Stimulated activated naive CD4-positive, alpha-beta T cell (primary cell): ENCODE results near the gene RNF145.
A peak's percentile ranks its signal among the peaks of the same experiment; 100 is the strongest.
"Not testable (repeated sequence)": the region's sequence is repeated elsewhere in the genome, so short reads cannot be mapped to it uniquely, and the experiment has no call there.

ENCODE experiments used
- DNase-seq, 6 experiments: peaks; one replicate each; lab custom pipeline; 2025; lab: John Stamatoyannopoulos, UW

The RNF145 gene

DNA sequence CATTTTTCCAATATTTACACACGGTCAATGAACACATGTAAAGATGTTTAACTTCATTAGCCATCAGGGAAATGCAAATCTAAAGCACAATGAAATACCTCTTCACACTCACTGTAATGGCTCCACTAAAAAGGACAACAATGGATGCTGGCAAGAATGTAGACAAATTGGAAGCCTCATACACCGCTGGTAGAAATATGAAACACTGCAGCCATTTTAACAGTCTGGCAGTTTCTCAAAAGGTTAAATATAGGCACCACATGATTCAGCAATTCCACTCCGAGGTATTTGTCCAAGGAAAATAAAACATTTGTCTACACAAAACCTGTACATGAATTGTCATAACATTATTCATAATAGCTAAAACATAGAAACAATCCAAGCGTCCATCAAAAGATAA lies 20.0 kb downstream of the RNF145 start:
- DNase-seq, result no peak

DNA sequence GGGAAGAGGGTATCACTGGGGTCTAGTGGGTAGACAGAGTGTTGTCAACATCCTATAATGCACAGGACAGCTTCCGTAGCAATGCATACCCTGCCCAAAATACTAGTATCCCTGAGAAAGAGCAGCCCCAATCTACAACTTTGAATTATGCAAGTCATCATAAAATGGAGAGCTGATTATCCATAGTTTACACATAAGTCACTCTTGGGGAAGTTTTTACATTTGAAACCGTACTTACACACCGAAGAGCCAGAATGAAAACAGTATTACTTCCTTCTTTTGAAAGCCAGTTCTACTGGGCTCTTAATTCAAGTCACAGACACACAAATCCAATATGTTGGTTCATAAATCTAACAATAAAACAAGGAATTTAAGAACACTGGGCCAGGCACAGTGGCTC lies 21.6 kb downstream of the RNF145 start:
- DNase-seq, result no peak

DNA sequence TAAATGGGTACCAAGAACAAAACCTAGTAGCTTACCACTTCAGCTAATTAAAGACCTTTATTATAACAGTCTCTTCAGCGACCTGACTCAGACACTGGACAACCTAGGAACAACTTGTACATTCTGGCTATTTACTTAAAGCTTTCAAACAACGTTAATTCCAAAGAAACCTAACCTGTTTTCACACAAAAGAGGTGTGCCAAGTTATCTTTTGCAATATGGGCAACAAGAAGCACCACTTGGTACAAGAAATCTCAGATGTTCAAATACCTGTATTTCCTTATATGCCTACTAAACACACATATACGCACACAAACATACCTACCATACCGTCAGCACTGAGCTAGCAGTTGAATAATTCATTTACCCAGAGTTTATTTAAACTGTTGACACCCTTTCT lies 23.0 kb downstream of the RNF145 start:
- DNase-seq, result no peak

DNA sequence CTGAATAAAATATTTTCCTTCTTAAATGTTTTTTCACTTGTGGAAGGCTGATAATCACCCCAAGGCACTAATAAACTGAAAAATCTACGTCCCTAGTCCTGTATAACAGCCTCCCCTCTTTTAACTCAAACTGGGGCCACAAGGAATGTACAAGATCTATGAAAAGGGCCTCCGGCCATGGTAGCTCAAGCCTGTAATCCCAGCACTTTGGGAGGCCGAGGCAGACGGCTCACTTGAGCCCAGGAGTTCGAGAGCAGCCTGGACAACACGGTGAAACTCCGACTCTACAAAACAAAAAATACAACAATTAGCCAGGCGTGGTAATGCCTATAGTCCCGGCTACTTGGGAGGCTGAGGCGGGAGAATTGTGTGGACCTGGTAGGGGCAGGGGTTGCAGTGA lies 23.6 kb downstream of the RNF145 start:
- DNase-seq, result no peak

DNA sequence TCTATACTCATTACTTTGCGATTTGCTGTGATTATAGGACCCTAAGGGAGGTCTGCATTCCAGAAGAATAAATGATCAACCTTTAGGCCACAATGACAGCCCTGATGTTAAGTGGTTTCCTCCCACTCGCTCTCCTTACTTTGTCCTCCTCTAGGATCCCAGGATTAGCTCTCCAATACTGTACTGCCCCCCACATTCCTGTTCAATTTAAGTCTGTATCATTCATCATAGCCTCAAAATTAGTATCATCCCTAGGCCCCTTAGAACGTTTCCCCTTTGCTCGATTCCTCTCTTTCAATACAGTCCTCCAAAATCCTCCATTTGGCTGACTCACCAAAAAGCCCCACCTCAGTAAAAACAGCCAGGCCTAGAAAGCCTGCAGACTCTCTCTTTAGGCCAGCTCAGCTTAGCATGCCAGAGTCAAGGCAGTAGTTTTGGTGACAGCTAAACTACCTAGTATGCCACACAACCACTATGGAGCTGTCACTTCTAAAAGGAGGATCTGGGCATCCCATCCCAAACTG lies 24.4 kb downstream of the RNF145 start:
- DNase-seq, result no peak

DNA sequence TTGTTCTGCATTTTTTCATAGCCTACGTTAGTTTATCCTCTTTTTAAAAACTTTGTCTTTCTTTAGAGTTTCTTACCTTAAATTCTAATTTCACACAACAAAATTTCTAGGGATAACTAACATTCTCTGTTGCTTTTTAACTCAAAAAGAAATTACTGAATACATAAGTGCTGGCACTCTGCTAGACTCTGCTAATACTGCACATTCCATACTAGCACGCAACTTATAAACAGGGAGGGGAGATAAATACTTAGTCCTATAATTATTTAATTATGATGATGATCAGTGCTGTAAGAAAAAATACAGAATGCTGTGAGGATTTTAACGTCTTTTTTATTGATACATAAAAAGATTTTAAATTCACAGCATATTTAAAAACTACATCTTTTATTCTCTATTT lies 25.1 kb downstream of the RNF145 start:
- no peak for DNase-seq

DNA sequence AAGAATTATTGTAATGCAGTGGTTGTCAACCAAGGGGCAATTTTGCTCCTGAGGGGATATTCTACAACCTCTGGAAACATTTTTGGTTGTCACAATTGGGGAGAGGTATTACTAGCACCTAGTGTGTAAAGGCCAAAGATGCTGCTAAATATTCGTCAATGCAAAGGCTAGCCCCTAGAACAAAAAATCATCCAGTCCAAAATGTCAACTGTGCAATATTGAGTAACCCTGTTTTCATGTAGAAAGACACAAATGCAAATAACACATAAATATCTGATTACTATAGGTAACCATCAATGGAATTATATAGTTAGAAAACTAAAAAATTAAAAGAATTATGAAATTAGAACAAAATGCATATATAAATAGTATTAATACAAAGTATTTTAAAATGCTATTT lies 26.1 kb downstream of the RNF145 start:
- DNase-seq, result no peak

DNA sequence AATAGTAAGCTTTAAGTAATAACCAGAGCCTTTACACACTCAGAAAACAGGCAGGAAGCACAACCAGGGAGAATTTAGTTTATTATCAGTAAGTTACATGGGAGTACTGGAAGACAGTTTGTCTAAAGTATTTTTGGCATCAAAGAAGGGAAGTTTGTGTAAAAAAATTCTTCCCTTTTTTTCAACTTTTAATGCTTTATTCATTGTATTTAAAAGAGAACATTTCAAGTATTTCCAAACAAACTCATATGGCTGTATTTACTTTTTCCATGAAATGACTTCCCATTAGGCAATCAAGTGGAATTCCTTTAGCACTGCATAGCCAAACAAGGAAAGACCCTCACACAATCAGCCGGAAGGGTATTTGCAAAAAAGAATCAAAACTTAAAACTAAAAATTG lies 26.7 kb downstream of the RNF145 start:
- no peak for DNase-seq

DNA sequence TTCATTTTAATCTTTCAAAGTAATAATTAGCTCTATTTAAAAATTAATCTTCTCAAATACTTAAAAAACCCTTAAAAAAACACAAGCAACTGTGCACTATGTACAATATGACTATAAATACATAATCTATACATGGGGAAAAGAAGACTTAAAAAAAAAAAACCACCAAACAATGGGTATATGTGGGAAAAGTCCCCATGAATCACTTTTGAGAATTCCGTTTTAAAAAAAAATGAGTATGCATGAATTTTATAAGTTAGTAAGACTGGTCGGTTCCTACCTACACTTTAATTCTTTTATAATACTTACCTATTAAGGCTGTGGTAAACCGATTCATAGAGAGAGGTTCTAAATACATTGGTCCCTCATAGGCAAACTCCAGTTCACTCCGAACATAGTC lies 27.7 kb downstream of the RNF145 start:
- no peak for DNase-seq

DNA sequence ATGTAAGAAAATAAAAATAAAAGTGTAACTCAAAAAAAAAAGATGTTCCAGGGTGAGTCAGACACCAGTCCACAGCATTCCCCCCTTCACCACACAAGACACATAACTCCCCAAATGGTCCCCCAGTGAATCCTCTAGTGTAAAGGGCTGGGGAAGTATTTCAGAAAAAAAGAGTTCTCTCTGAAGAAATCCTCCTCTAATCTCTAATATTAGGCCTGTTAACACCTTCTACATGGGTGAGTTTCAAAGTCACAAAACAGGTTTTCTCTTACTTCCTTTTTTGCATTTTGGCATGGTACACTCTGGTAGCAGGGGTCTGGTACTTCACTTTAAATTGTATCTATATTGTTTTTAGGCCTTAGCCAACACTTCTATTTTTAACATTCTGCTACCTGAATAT lies 28.2 kb downstream of the RNF145 start:
- no peak for DNase-seq

DNA sequence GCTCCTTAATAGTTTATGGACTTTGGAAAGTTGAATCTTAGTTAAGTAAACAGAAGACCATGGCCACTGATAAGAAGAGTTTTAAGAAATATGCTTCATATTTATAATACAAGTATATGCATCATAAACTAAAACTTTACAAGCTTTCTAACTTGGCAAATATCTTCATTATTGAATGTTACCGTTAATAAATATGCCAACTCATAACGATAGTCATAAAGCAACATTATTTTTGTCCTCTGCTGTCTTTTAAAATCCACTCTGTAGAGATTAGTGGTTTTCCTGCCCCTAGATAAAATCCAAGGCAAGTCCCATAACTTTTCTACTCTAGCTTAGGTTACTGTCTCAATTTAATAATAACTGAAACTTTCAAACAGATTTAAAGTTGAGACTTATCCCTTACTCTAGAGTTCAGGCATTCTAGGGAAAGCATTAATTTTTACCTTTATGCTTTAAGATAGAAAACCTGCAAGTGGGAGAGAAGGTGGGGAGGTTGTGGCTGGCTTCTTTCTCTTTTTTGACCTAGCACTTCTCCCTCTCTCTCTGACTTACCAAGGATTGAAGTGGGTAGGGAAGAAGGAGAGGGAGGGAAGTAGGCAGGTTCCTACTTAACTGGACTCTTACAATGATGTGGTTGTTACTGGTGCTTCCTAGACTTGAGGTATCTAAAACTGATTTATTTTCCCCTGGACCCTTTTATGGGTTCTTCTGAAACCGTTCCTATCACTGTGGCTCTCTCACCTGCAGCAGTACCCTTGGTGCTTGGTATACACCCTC lies 29.6 kb downstream of the RNF145 start:
- DNase-seq, result no peak

DNA sequence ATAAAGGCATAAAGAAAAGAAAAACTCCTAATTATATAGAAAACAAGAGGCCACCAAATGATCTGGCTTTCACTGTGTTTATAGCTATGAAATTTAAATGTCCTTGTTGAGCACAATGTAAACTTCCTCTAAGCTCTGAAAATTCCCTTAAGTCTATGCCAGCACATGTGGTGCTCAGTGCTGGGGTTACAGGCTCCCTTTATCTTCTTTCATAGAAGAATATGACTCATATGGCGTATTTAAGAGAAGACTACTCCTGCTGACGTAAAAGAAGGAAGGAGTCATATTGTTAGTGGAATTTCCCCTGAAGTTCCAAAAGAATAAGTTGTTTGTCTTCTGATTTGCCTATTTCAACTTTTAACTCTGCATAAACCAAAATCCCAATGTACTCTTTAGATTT lies 30.4 kb downstream of the RNF145 start:
- DNase-seq, result no peak

DNA sequence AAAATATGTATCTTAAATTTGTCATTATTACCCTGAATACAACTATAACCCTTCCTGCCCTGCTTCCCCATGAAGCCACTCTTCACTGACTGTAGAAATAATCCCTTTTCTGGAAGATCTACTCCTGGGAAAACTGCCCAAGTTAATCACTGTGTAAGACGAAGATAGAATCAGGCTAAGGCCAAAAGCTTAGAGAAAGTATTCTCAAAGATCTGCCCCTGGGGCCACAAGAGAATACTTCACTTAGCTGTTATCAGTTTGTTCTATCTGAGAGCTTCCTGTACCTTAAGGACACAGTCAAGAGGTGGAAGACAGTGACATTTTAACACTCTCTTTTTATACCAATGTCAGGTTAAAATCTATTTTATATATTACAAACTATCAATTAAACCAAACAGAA lies 33.8 kb downstream of the RNF145 start:
- DNase-seq, result peak in 3 of 6 experiments; percentile 31 to 34 (median 33)

DNA sequence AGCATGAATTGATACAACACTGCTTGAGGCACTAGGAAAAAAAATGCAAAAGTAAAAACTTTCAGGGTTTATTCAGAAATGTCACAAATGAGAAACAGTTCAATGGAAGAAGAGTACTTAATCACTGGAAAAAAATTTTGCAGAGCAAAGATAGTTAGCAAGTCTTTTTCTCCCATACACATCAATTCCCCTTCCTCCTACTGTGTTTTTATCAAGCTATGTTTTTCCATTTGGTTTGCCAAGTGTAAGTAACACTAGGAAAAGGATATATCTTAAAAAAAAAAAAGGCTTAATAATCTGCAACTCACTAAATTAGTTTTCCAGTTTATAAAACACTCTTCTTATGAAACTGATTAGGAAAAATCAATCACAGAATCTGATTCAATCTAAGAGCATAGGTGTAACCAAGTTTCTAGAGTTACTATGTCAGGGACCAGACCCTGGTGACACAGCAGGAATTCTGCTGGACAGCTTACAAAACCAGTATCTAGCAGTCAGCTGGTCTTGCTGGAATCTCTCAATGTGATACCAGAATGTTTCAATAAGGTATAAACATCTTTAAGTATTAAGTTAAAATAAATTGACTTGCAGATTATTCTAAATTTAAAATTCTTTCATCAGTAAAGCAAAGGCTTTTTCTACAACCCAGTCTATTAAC lies 34.7 kb downstream of the RNF145 start:
- no peak for DNase-seq

DNA sequence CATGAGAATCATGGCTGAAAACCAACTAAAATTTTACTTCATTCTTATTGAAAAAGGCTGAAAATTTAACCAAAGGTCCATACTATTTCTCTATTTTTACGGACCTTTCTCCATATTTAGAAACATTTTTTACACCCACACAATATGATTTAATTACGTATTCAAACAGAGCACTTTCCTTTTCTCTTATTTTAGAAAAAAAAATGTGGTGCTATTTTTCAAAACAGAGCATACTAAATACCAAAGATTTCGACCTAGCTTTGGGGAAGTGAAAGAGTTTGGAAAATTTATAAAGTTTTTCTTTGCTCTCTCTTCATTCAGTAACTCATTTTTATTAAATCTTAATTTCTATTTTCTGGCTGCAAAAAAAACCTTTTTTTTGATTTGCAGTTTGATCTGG lies 38.1 kb downstream of the RNF145 start:
- no peak for DNase-seq

DNA sequence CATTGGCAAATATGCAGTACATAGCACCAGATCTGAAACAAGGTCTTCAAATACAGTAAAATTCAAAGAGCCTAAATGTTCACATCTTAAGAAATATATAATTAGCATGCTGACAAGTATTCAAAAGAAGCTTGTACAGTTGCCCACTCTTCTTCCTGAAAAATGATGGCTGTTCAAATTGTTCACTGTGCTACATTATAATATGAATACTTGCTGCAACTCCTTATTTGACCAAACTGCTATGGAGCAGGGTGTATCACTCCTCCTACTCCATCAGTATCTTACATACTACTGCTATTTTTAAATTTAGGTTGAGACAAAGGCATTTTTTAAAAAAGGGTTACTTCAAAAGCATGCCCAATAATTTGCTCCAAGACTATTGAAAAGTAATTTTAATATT lies 39.3 kb downstream of the RNF145 start:
- DNase-seq, result no peak

DNA sequence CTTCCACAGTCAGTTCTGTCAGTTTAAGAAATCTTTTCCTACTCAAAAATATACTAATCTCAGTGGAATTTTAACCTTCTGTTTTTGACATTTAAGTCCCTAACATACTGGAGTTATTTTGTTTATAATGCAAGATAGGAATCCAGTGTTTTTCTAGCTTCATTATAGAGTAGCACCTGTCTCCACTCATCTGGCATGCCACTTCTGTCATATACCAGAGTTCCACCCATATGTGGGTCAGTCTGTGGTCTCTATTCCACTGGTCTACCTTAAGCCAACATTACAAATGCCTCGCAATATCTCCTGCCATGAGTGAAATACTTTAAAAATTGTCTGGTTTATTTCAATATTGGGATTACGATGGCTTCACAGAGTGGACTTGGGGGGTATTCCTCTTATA lies 42.9 kb downstream of the RNF145 start:
- DNase-seq, result no peak

DNA sequence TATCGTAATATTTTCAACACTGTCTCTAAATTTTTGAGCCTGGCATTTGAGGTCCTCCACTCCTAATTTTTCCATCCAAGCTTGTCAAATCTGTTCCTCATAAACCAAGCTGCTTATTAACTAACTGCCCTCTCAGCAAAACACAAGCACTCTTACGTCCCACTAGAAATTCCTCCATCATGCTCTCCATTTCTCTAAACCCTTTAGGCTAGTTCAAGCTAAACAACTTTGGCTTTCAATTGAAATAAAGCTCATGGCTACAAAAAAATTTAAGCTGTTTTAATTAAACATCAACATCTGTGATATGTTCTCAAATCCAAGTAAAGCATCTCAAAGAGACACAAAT lies 45.7 kb downstream of the RNF145 start:
- no peak for DNase-seq

DNA sequence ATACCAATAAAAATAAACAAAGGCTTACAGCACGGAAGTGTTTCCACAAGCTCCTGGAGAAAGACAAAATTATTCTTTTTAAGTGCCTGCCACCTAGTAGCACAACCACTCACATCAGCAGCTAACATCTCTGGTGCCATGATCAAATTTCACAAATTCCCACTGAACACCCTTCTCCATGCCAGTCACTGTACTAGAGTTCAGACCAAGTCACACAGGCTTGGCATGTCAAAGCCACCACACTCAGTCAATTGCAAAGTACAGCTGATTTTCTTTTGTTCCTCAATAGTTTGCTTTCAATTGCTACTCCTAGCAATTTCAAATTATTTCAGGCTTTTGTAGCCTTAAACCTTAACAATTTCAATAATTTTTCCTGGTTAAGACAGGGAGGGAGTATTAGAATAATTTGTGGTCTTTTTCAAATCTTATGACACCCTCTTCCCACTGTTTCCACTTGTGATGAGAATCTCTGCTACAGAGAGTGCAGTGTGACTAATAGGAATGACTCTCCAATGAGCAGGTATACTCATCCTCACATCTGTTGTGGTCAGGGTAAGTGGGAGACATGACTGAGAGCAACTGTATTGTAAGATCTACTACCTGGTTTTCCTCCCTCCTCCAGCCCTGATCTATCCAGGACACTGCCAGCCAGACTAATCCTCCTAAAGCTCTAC lies 46.2 kb downstream of the RNF145 start:
- no peak for DNase-seq

DNA sequence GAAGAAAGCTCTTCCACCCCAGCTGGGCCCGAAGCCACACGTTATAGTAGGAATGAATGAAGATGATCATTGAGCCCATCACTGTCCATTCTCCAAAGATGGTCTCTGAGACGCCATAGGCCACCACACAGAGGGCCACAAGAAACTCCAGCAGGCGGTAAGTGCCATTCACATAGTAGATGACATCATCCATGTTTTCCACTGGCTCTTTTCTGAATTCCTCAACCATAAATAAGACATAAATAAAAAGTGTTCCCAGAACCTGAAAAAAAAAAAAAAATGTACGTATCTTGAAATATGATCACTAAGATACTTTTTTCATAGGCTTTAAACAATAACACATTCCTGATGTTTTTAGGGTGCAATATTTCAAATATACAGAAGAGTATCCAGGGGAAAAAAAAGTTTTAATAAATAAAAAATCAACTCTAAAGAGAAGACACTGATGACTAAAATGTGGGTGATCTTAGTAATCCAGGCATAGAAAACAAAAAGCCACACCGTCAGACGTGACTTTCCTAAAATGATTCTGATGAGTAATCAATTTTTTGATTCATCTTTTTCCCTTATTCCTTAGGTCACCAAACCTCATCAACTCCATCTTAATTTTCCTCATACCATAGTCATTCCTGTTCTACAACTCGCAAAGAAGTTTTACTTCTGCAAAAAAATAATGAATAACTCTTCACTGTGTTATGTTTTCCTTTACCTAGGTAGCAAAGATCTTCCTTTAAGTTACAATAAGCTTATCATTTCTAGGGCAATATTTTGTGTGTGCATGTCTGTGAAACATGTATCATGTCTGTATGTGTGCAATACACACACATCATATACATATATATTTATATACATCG lies 47.8 kb downstream of the RNF145 start:
- DNase-seq, result no peak

DNA sequence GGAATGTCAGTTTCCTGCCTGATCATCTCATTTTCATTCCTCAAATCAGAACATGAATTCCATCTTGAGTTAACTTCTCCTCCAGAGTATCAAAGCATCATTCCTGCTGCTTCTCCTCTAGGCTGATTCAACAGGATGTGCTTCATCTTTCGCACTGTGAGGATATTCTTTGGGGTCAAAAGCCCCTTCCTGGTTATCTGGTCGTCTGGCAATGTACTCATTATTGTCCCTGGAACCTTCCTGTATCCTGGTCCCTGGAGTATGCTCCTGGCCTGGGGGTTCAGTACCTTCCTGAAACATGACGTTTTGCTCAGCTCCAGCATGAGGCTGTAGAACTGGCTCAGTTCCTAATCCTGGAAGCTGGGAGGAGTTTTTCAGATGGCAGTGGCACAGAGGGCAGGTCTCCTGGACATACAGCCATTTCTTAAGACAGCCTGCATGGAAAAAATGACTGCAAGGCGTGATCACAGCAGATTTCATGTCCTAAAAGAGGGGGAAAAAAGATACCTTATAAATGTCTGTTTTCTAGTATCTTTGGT lies 50.7 kb downstream of the RNF145 start:
- DNase-seq, result not testable (repeated sequence)

DNA sequence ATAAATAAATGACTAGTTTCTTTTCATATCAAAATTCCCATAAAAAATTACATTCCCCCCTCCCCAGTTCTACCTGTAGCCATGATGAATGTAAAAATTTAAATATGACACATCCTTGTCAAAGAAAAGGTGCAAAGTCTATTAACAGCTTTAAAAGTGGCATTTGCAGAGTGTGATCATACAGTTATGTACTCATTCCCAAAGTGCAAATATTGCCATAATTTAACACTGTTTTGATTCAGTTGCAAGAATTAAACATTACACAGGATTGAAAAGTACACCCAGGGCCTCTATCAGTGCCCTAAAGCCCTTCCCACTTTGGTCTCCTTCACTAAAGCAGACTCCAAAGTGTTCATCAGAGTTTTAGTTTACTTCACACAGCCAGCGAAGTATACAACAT lies 51.8 kb downstream of the RNF145 start:
- no peak for DNase-seq
